OCI-LY1 (cell line): ENCODE results near the gene DGKG.

Source experiments
- EZH2 ChIP-seq: fragments of 200-600 bp; sonication (generic), shearing (Covaris generic); IDR thresholded peaks from 2 replicates; pipeline ENCODE4 v1.8.0; 2017; ENCODE audit warnings: borderline replicate concordance, mixed run types, mild to moderate bottlenecking, antibody characterized with exemption, low read length, moderate library complexity, mixed read lengths
- TF ChIP-seq, protein P1 (sequence below): fragments of 200-600 bp; sonication (generic), shearing (Covaris generic); IDR thresholded peaks from 2 replicates; pipeline ENCODE4 v1.5.1; 2017; ENCODE audit warnings: mild to moderate bottlenecking, antibody characterized with exemption, low read length, moderate library complexity, mixed read lengths

- TF ChIP-seq, protein P1, sequence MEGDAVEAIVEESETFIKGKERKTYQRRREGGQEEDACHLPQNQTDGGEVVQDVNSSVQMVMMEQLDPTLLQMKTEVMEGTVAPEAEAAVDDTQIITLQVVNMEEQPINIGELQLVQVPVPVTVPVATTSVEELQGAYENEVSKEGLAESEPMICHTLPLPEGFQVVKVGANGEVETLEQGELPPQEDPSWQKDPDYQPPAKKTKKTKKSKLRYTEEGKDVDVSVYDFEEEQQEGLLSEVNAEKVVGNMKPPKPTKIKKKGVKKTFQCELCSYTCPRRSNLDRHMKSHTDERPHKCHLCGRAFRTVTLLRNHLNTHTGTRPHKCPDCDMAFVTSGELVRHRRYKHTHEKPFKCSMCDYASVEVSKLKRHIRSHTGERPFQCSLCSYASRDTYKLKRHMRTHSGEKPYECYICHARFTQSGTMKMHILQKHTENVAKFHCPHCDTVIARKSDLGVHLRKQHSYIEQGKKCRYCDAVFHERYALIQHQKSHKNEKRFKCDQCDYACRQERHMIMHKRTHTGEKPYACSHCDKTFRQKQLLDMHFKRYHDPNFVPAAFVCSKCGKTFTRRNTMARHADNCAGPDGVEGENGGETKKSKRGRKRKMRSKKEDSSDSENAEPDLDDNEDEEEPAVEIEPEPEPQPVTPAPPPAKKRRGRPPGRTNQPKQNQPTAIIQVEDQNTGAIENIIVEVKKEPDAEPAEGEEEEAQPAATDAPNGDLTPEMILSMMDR, result no peak
- no peak for TF ChIP-seq EZH2
Observed at GRCh38 chr3:186247821-186248814, 113.9 kb downstream of the DGKG start.
